ENCODE measurements around the gene MRPL20. TPM values are rescaled to one million over a fixed set of nuclear protein-coding genes. Genes with fewer than 3 reads are reported as not detected.
A peak's percentile ranks its signal among the peaks of the same experiment; 100 is the strongest.
"Not testable (repeated sequence)": the region's sequence is repeated elsewhere in the genome, so short reads cannot be mapped to it uniquely, and the experiment has no call there.

MRPL20 gene
- total RNA-seq, 1 donor: 85.5 TPM

GRCh38 chr1:1418464-1419362 is 11.6 kb upstream of the MRPL20 start:
- no peak for DNase-seq (ENCODE audit: low read depth)
- no peak overlapping the region for H3K4me3 ChIP-seq (ENCODE audit: low read depth, low read length)
- no peak for TF ChIP-seq CTCF (IDR thresholded peaks at IDR 0.05; ENCODE audit: insufficient read depth, low read depth, low read length)

DNA sequence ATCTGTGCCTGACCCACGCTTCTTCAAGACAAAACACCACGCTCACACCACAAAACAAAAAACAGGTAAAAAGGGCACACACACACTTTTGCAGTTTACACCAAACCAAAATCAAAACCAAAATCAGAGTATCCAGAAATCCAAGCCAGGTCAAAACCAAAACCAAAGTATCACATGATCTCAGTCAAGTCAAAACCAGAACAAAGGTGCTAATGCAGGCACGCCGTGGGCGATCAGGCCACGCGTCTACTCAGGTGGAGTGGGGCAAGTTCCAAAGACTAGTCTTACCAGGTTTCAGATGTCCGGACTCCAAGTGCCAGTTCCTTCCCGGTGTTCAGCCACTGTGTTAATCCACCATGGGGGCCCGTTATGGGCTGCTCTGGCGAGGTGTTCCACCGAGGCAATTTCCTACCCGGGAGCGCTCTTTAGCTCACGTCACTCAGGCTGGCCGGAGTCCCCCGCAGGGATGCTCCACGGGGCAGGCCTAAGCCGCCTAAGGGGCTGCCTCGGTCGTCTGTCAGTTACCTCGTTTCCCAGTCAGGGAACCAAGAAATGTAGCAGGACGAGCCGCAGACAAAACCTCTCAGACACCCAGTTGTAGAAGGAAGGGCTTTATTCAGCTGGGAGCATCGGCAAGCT is 10.9 kb upstream of the MRPL20 start:
- DNase-seq (ENCODE audit: low read depth): not testable (repeated sequence)

DNA sequence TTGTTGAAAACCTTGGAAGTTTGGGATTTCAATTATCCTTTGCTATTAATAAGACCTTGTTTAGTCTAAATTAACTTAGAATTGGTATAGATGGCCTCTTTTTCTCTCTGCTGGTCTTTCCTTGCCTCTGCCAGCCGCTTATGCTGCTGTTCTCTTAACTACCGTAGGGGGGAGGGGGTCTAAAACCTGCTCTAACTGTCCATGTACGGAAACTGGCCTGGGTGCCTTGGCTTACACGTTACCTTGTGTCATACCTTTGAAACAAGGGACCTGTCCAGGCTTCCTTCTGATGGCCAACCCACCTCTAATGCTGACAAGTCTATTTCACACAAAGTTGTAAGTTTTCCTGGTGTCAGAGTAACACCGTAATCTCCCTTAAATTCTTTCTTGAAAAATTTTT is 10.3 kb upstream of the MRPL20 start:
- not testable (repeated sequence) for DNase-seq (ENCODE audit: low read depth); H3K4me3 ChIP-seq (ENCODE audit: low read depth, low read length)

More for the DNA sequence above, 10.9 kb upstream of the MRPL20 start:
- not testable (repeated sequence) for H3K4me3 ChIP-seq (ENCODE audit: low read depth, low read length)

DNA sequence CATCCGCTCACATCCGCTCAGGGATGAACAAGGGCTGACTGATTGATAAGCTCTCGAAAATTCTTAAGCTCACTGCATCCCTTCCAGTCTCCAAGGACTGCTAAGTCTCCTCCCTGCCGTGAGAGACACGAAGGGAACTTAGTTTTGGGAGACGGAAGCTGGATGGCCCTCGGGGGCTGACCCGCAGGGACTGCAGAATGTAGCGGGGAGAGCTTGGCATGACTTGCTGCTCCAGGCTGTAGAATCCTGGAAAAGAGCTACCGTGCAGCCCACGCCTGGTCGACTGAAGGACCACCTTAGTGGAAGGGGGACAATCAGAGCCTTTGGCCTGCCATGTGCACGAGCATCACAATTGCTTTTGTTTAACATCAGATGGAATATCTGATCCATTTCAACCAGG is 8.7 kb upstream of the MRPL20 start:
- no peak overlapping the region for H3K4me3 ChIP-seq (ENCODE audit: low read depth, low read length)
- no peak for TF ChIP-seq CTCF (IDR thresholded peaks at IDR 0.05; ENCODE audit: insufficient read depth, low read depth, low read length)
- no peak for DNase-seq (ENCODE audit: low read depth)

GRCh38 chr1:1412311-1412902 is 5.3 kb upstream of the MRPL20 start:
- H3K4me3 ChIP-seq (ENCODE audit: low read depth, low read length): not testable (repeated sequence)

GRCh38 chr1:1411626-1412025 is 4.5 kb upstream of the MRPL20 start:
- no peak for DNase-seq (ENCODE audit: low read depth)
- H3K4me3 ChIP-seq (ENCODE audit: low read depth, low read length): no peak overlapping the region
- no peak for TF ChIP-seq CTCF (IDR thresholded peaks at IDR 0.05; ENCODE audit: insufficient read depth, low read depth, low read length)

More at GRCh38 chr1:1412311-1412902, 5.3 kb upstream of the MRPL20 start:
- DNase-seq (ENCODE audit: low read depth): not testable (repeated sequence)

- not testable (repeated sequence) for H3K4me3 ChIP-seq (ENCODE audit: low read depth, low read length); DNase-seq (ENCODE audit: low read depth)
Observed at GRCh38 chr1:1410238-1410637, 3.1 kb upstream of the MRPL20 start.

- TF ChIP-seq CTCF (IDR thresholded peaks at IDR 0.05; ENCODE audit: insufficient read depth, low read depth, low read length): peak; percentile 10
- peak overlapping the region; percentile 90 for H3K4me3 ChIP-seq (ENCODE audit: low read depth, low read length)
- peak; percentile 59 for DNase-seq (ENCODE audit: low read depth)
Observed at GRCh38 chr1:1407636-1408318, 684 bp upstream of the MRPL20 start.
